HepG2 (cell line): ENCODE data around the gene IFI27. TPM values are rescaled to one million over a fixed set of nuclear protein-coding genes. Genes with fewer than 3 reads are reported as not detected.

Experiments
- CC2D1A ChIP-seq: sonication (generic); formaldehyde crosslinking; IDR thresholded peaks from 2 replicates; pipeline ENCODE4 v1.8.1; 2023; ENCODE audit warnings: mild to moderate bottlenecking, missing genetic modification reagents
- CHD4 ChIP-seq: fragments of 200-600 bp; sonication (generic); IDR thresholded peaks from 2 replicates; pipeline ENCODE4 v1.7.0; 2017; ENCODE audit warnings: mild to moderate bottlenecking, low read length, borderline replicate concordance
- GABPA ChIP-seq, 2 experiments: IDR thresholded peaks; 2 replicates each; pipeline ENCODE4 v1.6.1; 2011 to 2016; ENCODE audit warnings: low read depth in 2 of 2, low read length in 1 of 2, missing biosample characterization in 1 of 2, missing genetic modification characterization in 1 of 2
- GABPB1 ChIP-seq: IDR thresholded peaks from 2 replicates; pipeline ENCODE4 v1.6.1; 2016; ENCODE audit warnings: mild to moderate bottlenecking, missing genetic modification reagents, moderate library complexity, missing compliant biosample characterization
- MAF1 ChIP-seq: sonication (generic); formaldehyde crosslinking; IDR thresholded peaks from 2 replicates; pipeline ENCODE4 v1.5.0; 2020; ENCODE audit warnings: missing genetic modification reagents, borderline replicate concordance
- TGIF2 ChIP-seq: IDR thresholded peaks from 2 replicates; pipeline ENCODE4 v1.6.1; 2016; ENCODE audit warnings: control low read depth, missing compliant biosample characterization
- ZNF350 ChIP-seq: sonication (generic); formaldehyde crosslinking; IDR thresholded peaks from 2 replicates; pipeline ENCODE4 v1.4.0; 2020; ENCODE audit warnings: mild to moderate bottlenecking, low read depth, missing genetic modification reagents, borderline replicate concordance
- polyA plus RNA-seq, 8 experiments: library from polyadenylated mRNA; depleted of rRNA in 3 of 8; stranded (reverse) in 7 of 8; unstranded in 1 of 8; fragments of >200 nt; fragmentation: Illumina TruSeq in 4 of 8; extraction: Trizol in 4 of 8; gene quantifications; 2 replicates each; pipeline versions ENCODE4 v1.2.1 to v1.2.3, GENCODE V29; 2011 to 2016; ENCODE audit warnings: low read depth in 4 of 8, missing spikeins in 1 of 8, mixed read lengths in 1 of 8; ENCODE audit not compliant: insufficient read depth in 1 of 8
- total RNA-seq, 5 experiments: library from RNA; depleted of rRNA; stranded (reverse); fragments of >200 nt; fragmentation: Illumina TruSeq; extraction: Trizol; gene quantifications; 2 replicates each; pipeline ENCODE4 v1.2.3, GENCODE V29; 2016; ENCODE audit warnings: low read depth in 1 of 5
- TF ChIP-seq, protein P1 (sequence below): fragments of 450-650 bp; IDR thresholded peaks from 2 replicates; pipeline ENCODE4 v1.6.1; 2017; ENCODE audit warnings: mild to moderate bottlenecking
- TF ChIP-seq, protein P2 (sequence below): sonication (generic); formaldehyde crosslinking; conservative IDR thresholded peaks from 2 replicates; pipeline ENCODE4 v1.8.0; 2022; ENCODE audit warnings: missing genetic modification reagents
- TF ChIP-seq, protein P3 (sequence below): sonication (generic); formaldehyde crosslinking; IDR thresholded peaks from 2 replicates; pipeline ENCODE4 v1.5.1; 2020; ENCODE audit warnings: mild to moderate bottlenecking, missing genetic modification reagents, moderate library complexity
- TF ChIP-seq, protein P4 (sequence below): sonication (generic); formaldehyde crosslinking; IDR thresholded peaks from 2 replicates; pipeline ENCODE4 v1.4.0; 2020; ENCODE audit warnings: mild to moderate bottlenecking, missing genetic modification reagents, borderline replicate concordance
- TF ChIP-seq, protein P5 (sequence below): sonication (generic); formaldehyde crosslinking; conservative IDR thresholded peaks from 2 replicates; pipeline ENCODE4 v1.4.0; 2020; ENCODE audit warnings: missing genetic modification reagents

The IFI27 gene
- total and polyA plus RNA-seq, 2 of the 13 experiments (the other 11 are each of a cell fraction or from before 2014, with no cell fraction given), result 1.2 to 1.7 TPM

DNA sequence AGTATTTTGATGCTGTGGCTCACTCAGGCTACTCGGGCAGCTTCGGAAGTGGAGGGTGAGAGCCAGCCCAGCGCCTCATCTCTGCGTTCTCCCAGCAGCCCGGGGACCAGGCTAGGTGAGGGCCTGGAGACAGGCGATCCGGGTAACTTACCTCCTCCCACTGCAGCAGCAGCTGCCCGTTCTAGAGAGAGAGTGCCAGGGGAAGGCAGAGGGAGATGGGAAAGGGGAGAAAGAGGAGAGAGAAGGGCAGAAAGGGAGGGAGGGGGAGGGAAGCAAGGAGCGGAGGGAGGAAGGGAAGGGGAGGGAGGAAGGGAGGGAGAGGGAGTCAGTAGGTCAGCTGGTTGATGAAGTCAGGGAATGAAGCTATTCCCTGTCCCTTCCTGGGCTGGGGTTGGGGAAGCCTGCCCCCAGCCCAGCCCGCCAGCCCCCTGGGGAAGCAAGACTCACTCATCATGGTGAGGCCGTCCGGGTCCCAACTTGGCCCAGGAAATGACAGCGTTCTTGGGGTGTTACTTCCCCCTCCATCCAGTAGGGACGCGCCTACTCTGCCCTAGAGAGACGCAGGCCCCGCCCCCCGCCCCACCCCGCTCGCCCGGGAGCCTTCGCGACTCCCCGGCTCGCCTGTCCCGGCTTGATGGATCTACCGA is 18.7 kb downstream of the IFI27 start, which contains the start of gene IFI27L2 (continued):
- TF ChIP-seq GABPA (IDR thresholded peaks at IDR 0.05; ENCODE audit: low read depth, low read length), result no peak
- peak; percentile 37; the same call in 1 of the 2 replicates for TF ChIP-seq GABPA (CRISPR knock-in tag; IDR thresholded peaks at IDR 0.05; ENCODE audit: low read depth)
- TF ChIP-seq, protein P1, sequence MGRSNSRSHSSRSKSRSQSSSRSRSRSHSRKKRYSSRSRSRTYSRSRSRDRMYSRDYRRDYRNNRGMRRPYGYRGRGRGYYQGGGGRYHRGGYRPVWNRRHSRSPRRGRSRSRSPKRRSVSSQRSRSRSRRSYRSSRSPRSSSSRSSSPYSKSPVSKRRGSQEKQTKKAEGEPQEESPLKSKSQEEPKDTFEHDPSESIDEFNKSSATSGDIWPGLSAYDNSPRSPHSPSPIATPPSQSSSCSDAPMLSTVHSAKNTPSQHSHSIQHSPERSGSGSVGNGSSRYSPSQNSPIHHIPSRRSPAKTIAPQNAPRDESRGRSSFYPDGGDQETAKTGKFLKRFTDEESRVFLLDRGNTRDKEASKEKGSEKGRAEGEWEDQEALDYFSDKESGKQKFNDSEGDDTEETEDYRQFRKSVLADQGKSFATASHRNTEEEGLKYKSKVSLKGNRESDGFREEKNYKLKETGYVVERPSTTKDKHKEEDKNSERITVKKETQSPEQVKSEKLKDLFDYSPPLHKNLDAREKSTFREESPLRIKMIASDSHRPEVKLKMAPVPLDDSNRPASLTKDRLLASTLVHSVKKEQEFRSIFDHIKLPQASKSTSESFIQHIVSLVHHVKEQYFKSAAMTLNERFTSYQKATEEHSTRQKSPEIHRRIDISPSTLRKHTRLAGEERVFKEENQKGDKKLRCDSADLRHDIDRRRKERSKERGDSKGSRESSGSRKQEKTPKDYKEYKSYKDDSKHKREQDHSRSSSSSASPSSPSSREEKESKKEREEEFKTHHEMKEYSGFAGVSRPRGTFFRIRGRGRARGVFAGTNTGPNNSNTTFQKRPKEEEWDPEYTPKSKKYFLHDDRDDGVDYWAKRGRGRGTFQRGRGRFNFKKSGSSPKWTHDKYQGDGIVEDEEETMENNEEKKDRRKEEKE, result no peak
- TF ChIP-seq, protein P2, sequence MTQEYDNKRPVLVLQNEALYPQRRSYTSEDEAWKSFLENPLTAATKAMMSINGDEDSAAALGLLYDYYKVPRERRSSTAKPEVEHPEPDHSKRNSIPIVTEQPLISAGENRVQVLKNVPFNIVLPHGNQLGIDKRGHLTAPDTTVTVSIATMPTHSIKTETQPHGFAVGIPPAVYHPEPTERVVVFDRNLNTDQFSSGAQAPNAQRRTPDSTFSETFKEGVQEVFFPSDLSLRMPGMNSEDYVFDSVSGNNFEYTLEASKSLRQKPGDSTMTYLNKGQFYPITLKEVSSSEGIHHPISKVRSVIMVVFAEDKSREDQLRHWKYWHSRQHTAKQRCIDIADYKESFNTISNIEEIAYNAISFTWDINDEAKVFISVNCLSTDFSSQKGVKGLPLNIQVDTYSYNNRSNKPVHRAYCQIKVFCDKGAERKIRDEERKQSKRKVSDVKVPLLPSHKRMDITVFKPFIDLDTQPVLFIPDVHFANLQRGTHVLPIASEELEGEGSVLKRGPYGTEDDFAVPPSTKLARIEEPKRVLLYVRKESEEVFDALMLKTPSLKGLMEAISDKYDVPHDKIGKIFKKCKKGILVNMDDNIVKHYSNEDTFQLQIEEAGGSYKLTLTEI (CRISPR knock-in tag), result no peak
- 0 out of 2 replicates have a peak, but pooled peaks have one; percentile 41 for TF ChIP-seq TGIF2 (CRISPR knock-in tag)
- TF ChIP-seq MAF1, result 0 out of 2 replicates have a peak, but pooled peaks have one; percentile 22
- peak; percentile 29; the same call in 1 of the 2 replicates for TF ChIP-seq GABPB1 (CRISPR knock-in tag)
- TF ChIP-seq CC2D1A (CRISPR knock-in tag), result no peak
- TF ChIP-seq, protein P3, sequence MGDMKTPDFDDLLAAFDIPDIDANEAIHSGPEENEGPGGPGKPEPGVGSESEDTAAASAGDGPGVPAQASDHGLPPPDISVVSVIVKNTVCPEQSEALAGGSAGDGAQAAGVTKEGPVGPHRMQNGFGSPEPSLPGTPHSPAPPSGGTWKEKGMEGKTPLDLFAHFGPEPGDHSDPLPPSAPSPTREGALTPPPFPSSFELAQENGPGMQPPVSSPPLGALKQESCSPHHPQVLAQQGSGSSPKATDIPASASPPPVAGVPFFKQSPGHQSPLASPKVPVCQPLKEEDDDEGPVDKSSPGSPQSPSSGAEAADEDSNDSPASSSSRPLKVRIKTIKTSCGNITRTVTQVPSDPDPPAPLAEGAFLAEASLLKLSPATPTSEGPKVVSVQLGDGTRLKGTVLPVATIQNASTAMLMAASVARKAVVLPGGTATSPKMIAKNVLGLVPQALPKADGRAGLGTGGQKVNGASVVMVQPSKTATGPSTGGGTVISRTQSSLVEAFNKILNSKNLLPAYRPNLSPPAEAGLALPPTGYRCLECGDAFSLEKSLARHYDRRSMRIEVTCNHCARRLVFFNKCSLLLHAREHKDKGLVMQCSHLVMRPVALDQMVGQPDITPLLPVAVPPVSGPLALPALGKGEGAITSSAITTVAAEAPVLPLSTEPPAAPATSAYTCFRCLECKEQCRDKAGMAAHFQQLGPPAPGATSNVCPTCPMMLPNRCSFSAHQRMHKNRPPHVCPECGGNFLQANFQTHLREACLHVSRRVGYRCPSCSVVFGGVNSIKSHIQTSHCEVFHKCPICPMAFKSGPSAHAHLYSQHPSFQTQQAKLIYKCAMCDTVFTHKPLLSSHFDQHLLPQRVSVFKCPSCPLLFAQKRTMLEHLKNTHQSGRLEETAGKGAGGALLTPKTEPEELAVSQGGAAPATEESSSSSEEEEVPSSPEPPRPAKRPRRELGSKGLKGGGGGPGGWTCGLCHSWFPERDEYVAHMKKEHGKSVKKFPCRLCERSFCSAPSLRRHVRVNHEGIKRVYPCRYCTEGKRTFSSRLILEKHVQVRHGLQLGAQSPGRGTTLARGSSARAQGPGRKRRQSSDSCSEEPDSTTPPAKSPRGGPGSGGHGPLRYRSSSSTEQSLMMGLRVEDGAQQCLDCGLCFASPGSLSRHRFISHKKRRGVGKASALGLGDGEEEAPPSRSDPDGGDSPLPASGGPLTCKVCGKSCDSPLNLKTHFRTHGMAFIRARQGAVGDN, result peak; percentile 33; the same call in 1 of the 2 replicates
- TF ChIP-seq ZNF350, result no peak
- TF ChIP-seq, protein P4, sequence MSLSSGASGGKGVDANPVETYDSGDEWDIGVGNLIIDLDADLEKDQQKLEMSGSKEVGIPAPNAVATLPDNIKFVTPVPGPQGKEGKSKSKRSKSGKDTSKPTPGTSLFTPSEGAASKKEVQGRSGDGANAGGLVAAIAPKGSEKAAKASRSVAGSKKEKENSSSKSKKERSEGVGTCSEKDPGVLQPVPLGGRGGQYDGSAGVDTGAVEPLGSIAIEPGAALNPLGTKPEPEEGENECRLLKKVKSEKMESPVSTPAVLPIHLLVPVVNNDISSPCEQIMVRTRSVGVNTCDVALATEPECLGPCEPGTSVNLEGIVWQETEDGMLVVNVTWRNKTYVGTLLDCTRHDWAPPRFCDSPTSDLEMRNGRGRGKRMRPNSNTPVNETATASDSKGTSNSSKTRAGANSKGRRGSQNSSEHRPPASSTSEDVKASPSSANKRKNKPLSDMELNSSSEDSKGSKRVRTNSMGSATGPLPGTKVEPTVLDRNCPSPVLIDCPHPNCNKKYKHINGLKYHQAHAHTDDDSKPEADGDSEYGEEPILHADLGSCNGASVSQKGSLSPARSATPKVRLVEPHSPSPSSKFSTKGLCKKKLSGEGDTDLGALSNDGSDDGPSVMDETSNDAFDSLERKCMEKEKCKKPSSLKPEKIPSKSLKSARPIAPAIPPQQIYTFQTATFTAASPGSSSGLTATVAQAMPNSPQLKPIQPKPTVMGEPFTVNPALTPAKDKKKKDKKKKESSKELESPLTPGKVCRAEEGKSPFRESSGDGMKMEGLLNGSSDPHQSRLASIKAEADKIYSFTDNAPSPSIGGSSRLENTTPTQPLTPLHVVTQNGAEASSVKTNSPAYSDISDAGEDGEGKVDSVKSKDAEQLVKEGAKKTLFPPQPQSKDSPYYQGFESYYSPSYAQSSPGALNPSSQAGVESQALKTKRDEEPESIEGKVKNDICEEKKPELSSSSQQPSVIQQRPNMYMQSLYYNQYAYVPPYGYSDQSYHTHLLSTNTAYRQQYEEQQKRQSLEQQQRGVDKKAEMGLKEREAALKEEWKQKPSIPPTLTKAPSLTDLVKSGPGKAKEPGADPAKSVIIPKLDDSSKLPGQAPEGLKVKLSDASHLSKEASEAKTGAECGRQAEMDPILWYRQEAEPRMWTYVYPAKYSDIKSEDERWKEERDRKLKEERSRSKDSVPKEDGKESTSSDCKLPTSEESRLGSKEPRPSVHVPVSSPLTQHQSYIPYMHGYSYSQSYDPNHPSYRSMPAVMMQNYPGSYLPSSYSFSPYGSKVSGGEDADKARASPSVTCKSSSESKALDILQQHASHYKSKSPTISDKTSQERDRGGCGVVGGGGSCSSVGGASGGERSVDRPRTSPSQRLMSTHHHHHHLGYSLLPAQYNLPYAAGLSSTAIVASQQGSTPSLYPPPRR, result no peak
- TF ChIP-seq, protein P5, sequence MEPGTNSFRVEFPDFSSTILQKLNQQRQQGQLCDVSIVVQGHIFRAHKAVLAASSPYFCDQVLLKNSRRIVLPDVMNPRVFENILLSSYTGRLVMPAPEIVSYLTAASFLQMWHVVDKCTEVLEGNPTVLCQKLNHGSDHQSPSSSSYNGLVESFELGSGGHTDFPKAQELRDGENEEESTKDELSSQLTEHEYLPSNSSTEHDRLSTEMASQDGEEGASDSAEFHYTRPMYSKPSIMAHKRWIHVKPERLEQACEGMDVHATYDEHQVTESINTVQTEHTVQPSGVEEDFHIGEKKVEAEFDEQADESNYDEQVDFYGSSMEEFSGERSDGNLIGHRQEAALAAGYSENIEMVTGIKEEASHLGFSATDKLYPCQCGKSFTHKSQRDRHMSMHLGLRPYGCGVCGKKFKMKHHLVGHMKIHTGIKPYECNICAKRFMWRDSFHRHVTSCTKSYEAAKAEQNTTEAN (CRISPR knock-in tag), result no peak
- no peak for TF ChIP-seq CHD4
